Stomach smooth muscle (tissue), 2 donors: ENCODE data around the gene NHSL2.
A peak's percentile ranks its signal among the peaks of the same experiment; 100 is the strongest.
"Not testable (repeated sequence)": the region's sequence is repeated elsewhere in the genome, so short reads cannot be mapped to it uniquely, and the experiment has no call there.

Source experiments
- H3K27ac ChIP-seq: one replicate; pipeline ENCODE4 v1.7.0; 2013; ENCODE audit warnings: mild to moderate bottlenecking, low read length, inconsistent platforms
- H3K27me3 ChIP-seq, 2 donors: one replicate each; pipeline ENCODE4 v1.7.0; 2013; ENCODE audit warnings: low read length in 2 of 2; ENCODE audit not compliant: insufficient read depth in 2 of 2, control insufficient read depth in 1 of 2
- H3K36me3 ChIP-seq, 2 donors: one replicate each; pipeline ENCODE4 v1.7.0; 2013; ENCODE audit warnings: low read length in 2 of 2; ENCODE audit not compliant: control insufficient read depth in 2 of 2, insufficient read depth in 2 of 2
- H3K4me1 ChIP-seq: one replicate; pipeline ENCODE4 v1.7.0; 2013; ENCODE audit warnings: low read length; ENCODE audit not compliant: control insufficient read depth, insufficient read depth
- H3K4me3 ChIP-seq, 2 donors: one replicate each; pipeline ENCODE4 v1.7.0; 2013; ENCODE audit warnings: low read length in 2 of 2
- H3K9ac ChIP-seq, 2 donors: one replicate each; pipeline ENCODE4 v1.7.0; 2013; ENCODE audit warnings: low read length in 2 of 2, mild to moderate bottlenecking in 1 of 2
- H3K9me3 ChIP-seq, 2 donors: one replicate each; pipeline ENCODE4 v1.7.0; 2013; ENCODE audit warnings: low read length in 2 of 2; ENCODE audit not compliant: control insufficient read depth in 2 of 2
- donor health status: healthy.
- donor health status: Pancreatic carcinoma.

NHSL2 gene

DNA sequence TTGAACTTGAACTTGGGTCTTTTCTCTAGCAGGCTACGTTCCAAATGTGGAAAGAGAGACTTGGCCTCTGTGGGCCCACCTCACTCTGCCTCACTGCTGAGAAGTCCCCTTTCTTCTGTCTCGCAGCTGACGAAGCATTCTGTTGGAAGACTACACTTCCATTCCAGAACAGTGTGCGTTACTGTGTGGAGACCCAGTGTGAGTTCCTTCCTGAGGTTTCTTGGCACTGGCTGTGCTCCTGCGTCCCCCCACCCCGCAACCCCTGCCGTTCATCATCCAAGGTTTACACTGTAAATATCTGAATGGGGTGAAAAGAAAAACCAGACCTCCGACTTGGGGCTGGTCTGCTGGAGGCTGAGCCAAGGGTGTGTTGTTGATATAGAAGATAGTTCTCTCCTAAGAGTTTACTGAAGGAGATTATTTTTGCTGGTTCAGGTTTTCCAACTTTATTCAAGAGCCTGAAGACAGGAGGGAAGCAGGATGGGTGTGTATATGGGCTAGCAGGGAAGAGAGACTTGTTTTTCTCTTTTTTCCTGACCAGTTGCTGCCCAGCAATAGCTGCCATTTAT lies 34.7 kb downstream of the NHSL2 start:
- Histone ChIP-seq H3K4me1 (peaks cover 15% of the 10 kb centered on the region), H3K27me3 (peaks cover 0 to 15% of the 10 kb centered on the region in 2 donors), H3K36me3 (no peaks in the 10 kb centered on the region), H3K9ac (no peak overlapping the region), H3K9me3 (no peaks in the 10 kb centered on the region), H3K4me3 (no peak overlapping the region), H3K27ac (peak overlapping the region; percentile 53)

GRCh38 chrX:71949363-71949762 lies 38.7 kb downstream of the NHSL2 start:
- peaks cover 0 to 21% of the 10 kb centered on the region in 2 donors for H3K27me3 ChIP-seq
- no peaks in the 10 kb centered on the region for H3K36me3 ChIP-seq
- no peak overlapping the region for H3K27ac ChIP-seq
- no peak overlapping the region for H3K9ac ChIP-seq
- H3K9me3 ChIP-seq = no peaks in the 10 kb centered on the region
- peaks cover 26% of the 10 kb centered on the region for H3K4me1 ChIP-seq
- no peak overlapping the region for H3K4me3 ChIP-seq

DNA sequence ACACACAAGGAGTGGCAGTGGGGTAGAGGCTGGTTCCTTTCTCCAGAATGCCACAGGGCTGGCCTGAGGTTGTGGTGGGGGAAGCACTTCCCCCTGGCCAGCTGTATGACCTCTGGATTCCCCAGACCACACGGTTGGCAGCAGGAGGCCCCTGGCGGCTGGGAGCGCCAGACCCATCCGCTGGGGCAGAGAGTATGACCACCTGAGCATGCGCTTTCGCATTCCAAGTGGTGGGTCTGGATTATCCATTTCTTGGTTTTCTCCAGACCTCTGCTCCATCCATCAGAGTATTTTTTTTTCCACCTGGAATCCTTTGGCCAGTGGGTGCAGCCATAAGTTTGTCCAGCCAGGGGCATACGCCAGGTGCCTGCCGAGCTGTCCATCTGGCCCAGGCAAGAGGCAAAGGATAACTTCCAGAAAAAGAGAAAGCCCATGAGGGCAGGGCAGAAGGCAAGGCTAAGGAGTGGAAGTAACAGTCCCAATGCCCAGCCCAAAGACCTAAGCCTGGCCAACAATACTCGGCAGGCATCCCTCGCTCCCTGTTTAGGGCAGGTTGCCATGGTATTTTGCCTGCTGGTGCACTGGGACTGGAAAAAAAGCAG lies 39.3 kb downstream of the NHSL2 start:
- Histone ChIP-seq H3K9me3 (no peaks in the 10 kb centered on the region), H3K27ac (no peak overlapping the region), H3K4me3 (no peak overlapping the region), H3K36me3 (no peaks in the 10 kb centered on the region), H3K4me1 (peaks cover 29% of the 10 kb centered on the region), H3K9ac (no peak overlapping the region), H3K27me3 (peaks cover 0 to 22% of the 10 kb centered on the region in 2 donors)

GRCh38 chrX:71953391-71953790 lies 42.7 kb downstream of the NHSL2 start:
- no peaks in the 10 kb centered on the region for H3K36me3 ChIP-seq
- H3K9ac ChIP-seq = no peak overlapping the region
- H3K4me3 ChIP-seq = no peak overlapping the region
- H3K27me3 ChIP-seq = peaks cover 0 to 24% of the 10 kb centered on the region in 2 donors
- peaks cover 33% of the 10 kb centered on the region for H3K4me1 ChIP-seq
- no peaks in the 10 kb centered on the region for H3K9me3 ChIP-seq
- peak overlapping the region; percentile 1 for H3K27ac ChIP-seq

DNA sequence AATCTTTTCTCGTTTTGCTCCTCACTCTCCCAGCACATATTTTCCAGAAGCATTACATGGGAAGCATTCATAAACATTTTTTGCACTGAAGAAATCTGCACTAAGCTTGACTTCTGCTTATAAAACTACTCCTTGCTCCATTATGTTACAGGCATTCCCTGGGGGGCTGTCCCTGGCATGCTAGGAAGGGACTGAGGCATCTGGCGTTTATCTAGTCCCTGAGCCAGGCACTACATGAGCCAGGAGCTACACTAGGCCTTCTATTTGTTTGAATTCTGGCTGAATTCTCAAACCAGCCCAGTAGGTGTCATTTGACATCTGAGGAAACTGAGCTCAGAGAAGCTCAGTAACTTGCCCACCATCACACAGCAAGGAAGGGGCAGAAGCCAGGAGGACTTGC lies 43.3 kb downstream of the NHSL2 start:
- peaks cover 0 to 24% of the 10 kb centered on the region in 2 donors for H3K27me3 ChIP-seq
- peak overlapping the region in 1 of 2 donors; percentile 8 for H3K4me3 ChIP-seq
- H3K4me1 ChIP-seq = peaks cover 33% of the 10 kb centered on the region
- no peak overlapping the region for H3K9ac ChIP-seq
- H3K36me3 ChIP-seq = no peaks in the 10 kb centered on the region
- H3K27ac ChIP-seq = peak overlapping the region; percentile 1
- no peaks in the 10 kb centered on the region for H3K9me3 ChIP-seq

- Histone ChIP-seq H3K4me1 (peaks cover 33% of the 10 kb centered on the region), H3K9me3 (no peaks in the 10 kb centered on the region), H3K36me3 (no peaks in the 10 kb centered on the region), H3K9ac (no peak overlapping the region), H3K27ac (peak overlapping the region; percentile 1), H3K27me3 (peaks cover 0 to 20% of the 10 kb centered on the region in 2 donors), H3K4me3 (no peak overlapping the region)
These were observed 43.8 kb downstream of the NHSL2 start for GRCh38 chrX:71954458-71954857.

- Histone ChIP-seq H3K9ac (no peak overlapping the region), H3K4me3 (no peak overlapping the region), H3K9me3 (no peaks in the 10 kb centered on the region), H3K4me1 (peaks cover 27% of the 10 kb centered on the region), H3K36me3 (no peaks in the 10 kb centered on the region), H3K27ac (no peak overlapping the region), H3K27me3 (peaks cover 0 to 15% of the 10 kb centered on the region in 2 donors)
These were observed 45.0 kb downstream of the NHSL2 start for GRCh38 chrX:71955530-71956120.

GRCh38 chrX:71958281-71958675 lies 47.6 kb downstream of the NHSL2 start:
- Histone ChIP-seq H3K9ac (no peak overlapping the region), H3K27me3 (peaks cover 0 to 7% of the 10 kb centered on the region in 2 donors), H3K36me3 (no peaks in the 10 kb centered on the region), H3K9me3 (no peaks in the 10 kb centered on the region), H3K27ac (no peak overlapping the region), H3K4me1 (peaks cover 20% of the 10 kb centered on the region), H3K4me3 (no peak overlapping the region)

- H3K4me3 ChIP-seq, H3K36me3 ChIP-seq: not testable (repeated sequence)
These were observed 53.5 kb downstream of the NHSL2 start for GRCh38 chrX:71964184-71964583.

GRCh38 chrX:71974916-71975315 lies 64.3 kb downstream of the NHSL2 start:
- Histone ChIP-seq H3K9me3 (no peaks in the 10 kb centered on the region), H3K27me3 (peaks cover 0 to 12% of the 10 kb centered on the region in 2 donors), H3K4me1 (no peaks in the 10 kb centered on the region), H3K4me3 (no peak overlapping the region), H3K36me3 (no peaks in the 10 kb centered on the region), H3K27ac (no peak overlapping the region), H3K9ac (no peak overlapping the region)

More at GRCh38 chrX:71964184-71964583, 53.5 kb downstream of the NHSL2 start:
- not testable (repeated sequence) for H3K9me3 ChIP-seq, H3K27ac ChIP-seq, H3K9ac ChIP-seq, H3K4me1 ChIP-seq, H3K27me3 ChIP-seq

GRCh38 chrX:71976753-71977152 lies 66.1 kb downstream of the NHSL2 start:
- Histone ChIP-seq H3K9ac (no peak overlapping the region), H3K36me3 (no peaks in the 10 kb centered on the region), H3K9me3 (no peaks in the 10 kb centered on the region), H3K4me3 (no peak overlapping the region), H3K27ac (no peak overlapping the region), H3K27me3 (peaks cover 0 to 12% of the 10 kb centered on the region in 2 donors), H3K4me1 (no peaks in the 10 kb centered on the region)
